DMS153 (cell line): Measurements from ENCODE around the gene ATP2B2.

ENCODE experiments used
- DNase-seq: peaks from one replicate; lab custom pipeline; 2025; lab: John Stamatoyannopoulos, UW

The ATP2B2 gene

GRCh38 chr3:10358309-10358980 lies 146.9 kb downstream of the ATP2B2 start:
- DNase-seq, result no peak

DNA sequence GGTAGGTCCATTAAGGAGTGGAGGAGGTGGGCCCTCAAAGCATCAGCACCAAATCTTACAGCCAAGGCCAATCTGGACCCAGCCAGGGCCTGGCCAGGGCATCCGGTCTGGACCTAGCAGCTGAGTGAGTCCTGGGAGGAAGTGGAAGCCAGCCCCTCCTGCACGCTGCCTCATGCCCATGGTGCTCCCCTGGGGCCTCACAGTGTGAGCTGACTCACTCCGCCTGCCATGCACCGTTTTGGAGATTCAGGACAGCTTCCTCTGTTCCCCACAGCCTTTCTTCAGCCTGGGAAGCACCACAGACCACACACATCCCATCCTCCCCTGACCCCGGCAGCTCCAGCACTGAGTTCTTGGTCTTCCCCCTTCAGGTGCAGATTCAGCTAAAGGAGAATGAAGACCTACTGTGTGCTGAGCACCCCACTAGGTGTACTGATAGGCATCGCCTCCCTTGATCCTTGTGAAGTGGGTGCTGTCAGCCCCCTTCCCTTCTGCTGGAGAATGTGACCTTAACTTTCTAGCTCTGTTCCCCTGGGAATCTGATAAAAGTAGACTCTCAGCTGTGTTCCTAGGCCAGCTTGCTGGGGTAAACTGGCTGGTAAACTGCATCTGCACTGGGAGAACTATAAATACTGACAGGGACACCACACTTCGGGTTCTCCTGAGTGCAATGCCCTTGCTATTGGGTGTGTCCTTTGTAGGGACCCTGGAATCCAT lies 147.6 kb downstream of the ATP2B2 start:
- no peak for DNase-seq

- no peak for DNase-seq
Observed at GRCh38 chr3:10357095-10357494, 148.3 kb downstream of the ATP2B2 start.

DNA sequence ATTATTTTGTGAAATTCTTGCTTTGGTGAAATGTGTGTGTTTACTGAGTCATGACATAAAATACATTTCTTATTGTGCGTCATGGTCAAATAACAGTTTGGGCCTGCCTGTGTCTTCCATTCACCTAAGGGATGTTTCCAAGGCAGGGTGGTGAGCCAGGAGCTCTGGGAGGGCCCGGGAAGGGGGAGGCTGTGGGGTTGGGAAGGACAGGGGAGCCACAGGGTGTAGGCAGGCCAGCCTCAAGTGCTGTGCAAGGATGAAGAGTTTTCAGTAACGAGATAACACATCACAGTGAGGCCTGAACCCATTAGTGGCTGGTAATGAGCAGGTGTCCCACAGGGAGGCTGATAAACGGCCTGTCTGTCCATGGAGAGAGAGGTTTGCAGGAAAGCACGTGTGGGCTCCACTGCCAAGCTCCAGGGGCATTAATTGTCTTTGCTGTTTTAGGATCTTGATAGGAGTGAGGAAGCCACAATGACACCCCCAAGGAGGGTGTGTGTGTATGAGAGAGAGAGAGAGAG lies 148.9 kb downstream of the ATP2B2 start:
- no peak for DNase-seq

GRCh38 chr3:10354361-10355015 lies 150.9 kb downstream of the ATP2B2 start:
- DNase-seq, result no peak

- no peak for DNase-seq
Observed at GRCh38 chr3:10353661-10354360, 151.6 kb downstream of the ATP2B2 start.

DNA sequence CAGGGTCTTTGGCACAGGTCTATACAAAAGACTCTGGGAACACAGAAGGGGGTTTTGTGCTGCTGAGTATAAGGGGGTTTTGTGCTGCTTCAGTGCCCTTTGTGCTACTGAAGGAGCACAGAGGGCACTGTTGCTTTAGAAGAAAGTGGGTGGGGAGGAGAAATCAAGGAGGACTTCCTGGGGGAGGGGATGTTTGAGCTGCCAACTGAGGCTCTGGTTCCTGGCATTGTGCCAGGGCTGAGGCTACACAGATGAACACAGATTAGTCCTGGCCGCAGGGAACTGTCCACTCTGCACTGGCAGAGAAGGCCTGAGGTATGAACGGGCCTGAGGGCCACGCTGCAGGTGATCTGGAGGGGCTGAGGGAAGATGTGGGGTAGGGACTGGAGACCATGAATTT lies 152.2 kb downstream of the ATP2B2 start:
- DNase-seq, result no peak

DNA sequence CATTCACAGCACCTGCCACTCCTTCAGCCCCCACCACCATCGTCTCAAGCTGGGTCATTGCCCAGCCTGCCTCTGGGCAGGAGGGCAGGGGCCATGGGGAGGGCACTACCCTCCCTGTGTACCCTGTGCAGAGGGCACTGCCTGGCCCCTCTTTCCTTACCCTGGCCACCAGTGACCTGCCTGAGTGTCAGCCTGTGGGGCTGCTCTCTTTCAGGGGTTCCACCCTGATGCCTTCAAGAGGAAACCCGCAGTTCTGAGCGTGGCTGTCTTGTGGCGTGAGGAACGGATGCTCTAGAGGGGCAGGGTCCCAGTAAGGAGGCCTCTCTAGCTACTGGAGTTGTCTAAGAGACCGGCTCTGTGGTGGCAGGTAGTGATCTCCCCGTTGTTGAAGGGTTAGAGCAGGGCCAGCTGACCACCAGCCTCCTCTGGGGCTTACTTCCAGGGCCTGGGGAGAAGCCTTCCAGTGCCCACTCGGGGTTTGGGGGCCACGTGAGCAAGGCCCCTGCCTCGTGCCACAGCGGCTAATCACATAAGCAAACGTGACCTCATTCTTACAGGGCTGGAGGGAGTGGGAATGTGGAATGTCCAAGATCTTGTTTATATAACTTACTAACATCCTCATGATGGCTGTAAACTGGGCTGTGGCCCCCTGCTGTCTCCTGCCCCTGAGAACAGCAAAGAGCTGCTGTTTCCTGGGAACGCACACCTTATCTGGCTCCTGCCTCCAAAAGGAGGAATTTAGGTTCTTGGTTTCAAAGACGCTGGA lies 153.1 kb downstream of the ATP2B2 start:
- DNase-seq, result no peak

- no peak for DNase-seq
Observed at GRCh38 chr3:10351013-10351735, 154.2 kb downstream of the ATP2B2 start.

- no peak for DNase-seq
Observed at GRCh38 chr3:10350324-10350985, 154.9 kb downstream of the ATP2B2 start.

DNA sequence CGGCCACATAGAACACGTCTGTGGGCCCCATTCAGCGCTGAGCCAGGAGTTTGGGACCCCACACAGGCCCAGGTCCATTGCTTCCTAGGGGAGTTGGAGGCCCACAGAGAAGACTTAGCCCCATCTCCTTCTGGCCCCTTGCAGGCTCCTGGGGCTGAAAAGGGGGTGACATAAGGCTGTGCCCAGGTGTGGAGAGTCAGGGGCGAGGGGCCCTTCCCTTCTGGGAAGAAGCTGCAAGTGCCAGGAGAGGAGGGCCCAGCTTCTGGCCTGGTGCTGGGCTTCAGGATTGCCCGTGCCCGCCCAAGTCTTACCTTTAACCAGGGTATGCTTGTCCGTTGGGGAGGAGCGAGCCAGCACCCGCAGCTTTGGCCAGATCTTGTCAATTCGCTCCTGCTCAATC lies 155.6 kb downstream of the ATP2B2 start:
- DNase-seq, result no peak

GRCh38 chr3:10348404-10348721 lies 157.0 kb downstream of the ATP2B2 start:
- no peak for DNase-seq

GRCh38 chr3:10347648-10348403 lies 157.6 kb downstream of the ATP2B2 start:
- DNase-seq, result no peak

GRCh38 chr3:10345911-10346310 lies 159.5 kb downstream of the ATP2B2 start:
- no peak for DNase-seq

DNA sequence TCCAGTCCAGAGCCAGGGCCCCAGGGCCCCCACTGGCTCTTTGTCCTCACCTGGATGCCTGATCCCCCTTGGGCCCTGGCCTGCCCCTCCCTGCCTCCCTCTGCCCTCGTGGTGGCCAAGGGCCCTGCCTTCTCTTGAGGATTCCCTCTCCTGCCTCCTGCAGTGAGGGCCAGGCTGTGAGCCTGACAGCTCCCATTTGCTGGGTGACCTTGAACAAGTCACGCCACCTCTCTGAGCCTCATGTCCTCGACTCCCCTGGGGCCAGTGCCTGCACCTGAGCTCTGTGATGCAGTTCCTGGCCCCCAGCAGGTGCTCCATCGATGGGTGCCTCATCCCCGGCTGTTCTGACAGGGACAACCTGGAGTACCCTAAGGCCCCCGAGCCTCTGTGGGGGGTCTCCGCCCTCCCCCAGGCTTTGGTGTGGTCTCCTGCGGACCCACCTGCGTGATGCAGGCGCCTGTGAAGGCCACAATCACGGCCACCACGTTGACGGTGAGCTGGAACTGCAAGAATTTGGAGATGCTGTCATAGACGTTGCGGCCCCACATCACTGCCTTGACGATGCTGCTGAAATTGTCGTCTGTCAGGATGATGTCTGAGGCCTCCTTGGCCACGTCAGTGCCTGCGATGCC lies 160.3 kb downstream of the ATP2B2 start:
- no peak for DNase-seq

DNA sequence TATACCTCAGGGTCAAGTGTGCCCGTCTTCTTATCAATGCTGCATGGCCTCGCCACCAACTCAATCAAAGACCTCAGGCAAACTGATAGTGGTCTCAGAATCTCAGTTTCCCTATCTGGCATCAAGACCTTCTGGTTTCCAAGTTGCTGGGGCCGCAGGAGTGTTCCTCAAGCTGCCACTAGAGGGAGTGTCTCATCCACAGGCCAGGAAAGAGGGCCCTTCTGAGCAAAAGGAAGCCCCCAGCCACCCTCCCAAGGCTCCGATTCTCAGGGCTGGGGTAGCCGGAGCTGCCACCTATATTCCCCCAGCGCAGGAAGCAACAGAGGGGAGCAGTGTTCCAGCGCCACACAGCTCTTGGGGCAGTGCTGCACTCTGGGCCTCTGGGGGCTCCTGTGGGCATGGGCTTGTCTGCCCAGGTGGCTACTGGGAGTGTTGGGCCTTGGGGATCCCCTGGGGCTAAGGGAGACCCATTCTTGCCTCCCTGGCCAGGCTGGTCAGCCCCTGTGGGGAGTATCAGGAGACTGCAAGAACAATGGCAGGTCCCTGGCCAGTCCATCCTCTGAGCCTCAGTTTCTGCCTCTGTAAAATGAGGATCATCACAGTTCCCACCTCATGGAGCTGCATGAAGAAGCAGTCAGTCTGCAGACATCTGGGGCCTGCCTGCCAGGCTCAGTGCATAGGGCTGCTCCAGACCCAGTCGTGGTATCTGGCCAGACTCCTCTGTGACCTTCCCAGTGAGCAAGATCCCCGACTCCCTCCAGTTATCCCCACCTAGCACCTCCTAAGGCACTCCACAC lies 161.0 kb downstream of the ATP2B2 start:
- no peak for DNase-seq

GRCh38 chr3:10343526-10343925 lies 161.9 kb downstream of the ATP2B2 start:
- no peak for DNase-seq

- DNase-seq, result no peak
Observed at GRCh38 chr3:10342781-10343180, 162.6 kb downstream of the ATP2B2 start.
